HL-60/S4 (cell line): ENCODE results near the gene PTPRT.

Source experiments
- in situ Hi-C: fragments of 300-500 bp; cut with MboI; formaldehyde crosslinking; loops from 2 replicates; pipeline ENCODE4 v1.14.3; 2022; ENCODE audit warnings: low sequenced_read_pairs

PTPRT gene

DNA sequence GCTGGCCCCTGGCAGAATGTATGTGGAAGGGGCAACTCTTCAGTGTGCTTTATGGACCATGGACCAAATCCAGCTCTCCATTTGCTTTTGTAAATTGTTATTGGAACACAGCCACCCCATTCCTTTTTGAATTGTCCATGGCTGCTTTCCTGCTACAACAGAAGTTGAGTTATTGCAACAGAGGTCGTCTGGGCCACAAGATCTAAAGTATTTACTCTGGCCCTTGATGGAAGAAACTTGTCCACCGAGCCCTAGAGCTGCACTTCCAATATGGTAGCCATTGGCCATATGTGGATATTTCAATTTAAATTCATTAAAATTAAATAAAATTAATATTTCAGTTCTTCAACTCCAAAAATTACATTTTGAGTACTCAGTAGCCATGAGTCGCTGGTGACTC is 543.5 kb downstream of the PTPRT start:
- in situ Hi-C loops: no loop called here

GRCh38 chr20:42641886-42642285 is 547.8 kb downstream of the PTPRT start:
- in situ Hi-C loops: no loop called here

GRCh38 chr20:42639140-42639539 is 550.6 kb downstream of the PTPRT start:
- in situ Hi-C loops: no loop called here

DNA sequence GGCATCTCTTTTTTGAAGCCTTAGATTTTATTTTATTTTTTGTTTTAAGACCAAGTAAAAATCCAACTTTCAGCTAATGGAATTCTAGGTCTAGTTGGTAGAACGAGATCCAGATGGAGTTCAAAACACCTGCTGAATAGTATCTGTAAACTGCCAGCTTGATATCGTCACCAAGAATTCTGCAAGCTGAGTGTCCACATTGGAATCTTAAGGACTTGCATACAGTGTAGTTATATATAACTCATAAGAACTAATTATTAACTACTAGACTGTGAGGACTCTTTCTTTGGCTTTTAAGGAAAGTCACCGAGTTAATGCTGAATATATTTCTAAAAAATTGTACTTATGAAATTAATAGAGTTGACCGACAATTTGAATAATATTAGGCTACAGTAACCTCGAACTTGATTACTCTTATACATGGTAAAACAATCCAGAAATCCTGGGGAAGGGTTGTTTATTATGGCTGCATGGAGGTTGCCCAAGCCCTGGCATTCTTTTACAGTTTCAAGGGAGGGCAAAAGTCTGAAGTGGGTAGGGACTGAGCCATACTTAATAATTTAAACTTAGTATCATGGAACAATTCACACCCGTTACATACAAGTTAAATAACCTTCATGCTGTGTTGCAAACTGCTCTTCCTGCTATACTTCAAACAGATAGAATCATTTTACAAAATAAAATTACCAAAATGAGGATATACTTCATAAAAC is 553.9 kb downstream of the PTPRT start:
- in situ Hi-C loops: no loop called here

DNA sequence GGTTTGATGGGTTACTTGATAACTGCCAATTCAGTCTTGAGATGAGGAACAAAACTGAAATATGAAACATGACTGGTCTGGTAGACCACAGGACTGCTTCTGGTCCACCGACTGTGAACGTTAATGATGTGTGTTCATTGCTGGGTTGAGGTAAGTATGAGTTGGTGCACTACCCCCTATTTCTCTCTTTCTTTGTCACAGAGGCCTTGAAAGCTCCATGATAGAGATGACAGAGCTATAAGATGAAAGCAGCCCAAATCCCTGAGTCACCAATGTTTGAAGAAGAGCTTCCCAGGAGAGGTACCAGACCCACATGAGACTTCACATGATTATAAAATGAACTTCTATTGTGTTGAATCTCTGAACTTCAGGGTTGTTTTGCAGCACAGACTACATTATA is 555.5 kb downstream of the PTPRT start:
- in situ Hi-C loops: no loop called here

- in situ Hi-C loops: no loop called here
These were observed 561.0 kb downstream of the PTPRT start for GRCh38 chr20:42628683-42629082.

DNA sequence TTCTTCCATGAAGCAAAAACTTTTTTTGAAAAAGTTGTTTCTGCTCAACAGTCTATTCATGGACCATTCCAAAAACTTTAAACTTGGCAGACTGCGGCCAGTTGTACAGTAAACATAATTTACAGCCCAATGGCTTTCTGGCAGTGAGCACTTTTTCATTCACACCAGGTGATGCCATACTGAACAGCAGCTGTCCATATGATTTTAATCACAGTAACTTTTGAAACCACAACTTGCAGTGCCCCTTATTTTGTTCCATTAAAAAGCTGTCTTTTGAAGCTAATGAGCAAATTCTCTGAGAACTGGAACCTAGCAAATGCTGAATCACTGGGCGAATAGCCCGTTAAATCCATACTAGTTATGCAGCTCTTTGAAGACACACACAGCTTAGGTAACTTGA is 576.6 kb downstream of the PTPRT start:
- in situ Hi-C loops: no loop called here

DNA sequence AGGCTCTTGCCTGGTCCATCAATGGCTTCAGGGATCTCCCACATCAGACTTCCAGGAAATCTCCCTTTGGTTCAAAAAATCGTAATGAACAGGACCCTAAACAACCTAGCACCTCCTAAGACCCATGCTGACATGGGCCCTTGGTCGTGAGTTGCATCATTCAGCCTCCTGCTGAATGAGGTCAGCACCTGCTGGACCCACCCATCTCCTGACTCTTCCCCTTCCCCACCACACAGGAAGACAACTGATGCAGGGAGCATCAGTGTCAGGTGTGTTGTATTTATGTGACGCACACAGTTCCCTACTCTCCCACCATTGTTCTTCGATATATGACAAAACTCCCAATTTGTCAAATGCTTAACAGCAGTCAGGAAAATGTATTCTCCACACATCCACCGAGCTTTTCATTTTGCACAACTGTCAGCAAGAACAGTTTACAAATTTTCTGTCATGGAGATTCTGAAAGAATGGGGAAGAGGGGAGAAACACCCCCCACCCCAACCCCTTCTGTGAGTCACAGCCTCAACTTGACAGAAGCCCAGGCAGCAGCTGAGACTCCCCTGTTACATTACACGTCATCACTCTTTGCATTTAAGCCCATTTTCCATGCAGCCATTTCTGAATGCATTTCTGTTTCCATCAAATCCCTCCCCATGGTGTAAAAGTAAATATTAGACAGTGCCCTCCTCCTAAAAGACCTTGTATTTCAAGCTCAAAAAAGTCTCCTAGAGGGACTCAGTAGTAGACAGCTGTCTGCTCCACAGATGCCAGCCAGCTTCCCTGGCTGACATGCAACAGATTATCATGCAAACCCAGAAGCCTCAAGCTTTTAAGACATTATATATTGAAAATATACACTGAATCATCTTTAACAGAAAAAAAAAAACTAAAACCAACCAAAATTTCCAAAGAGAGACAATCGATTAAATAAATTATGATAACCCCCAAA is 577.5 kb downstream of the PTPRT start:
- in situ Hi-C loops: no loop called here

DNA sequence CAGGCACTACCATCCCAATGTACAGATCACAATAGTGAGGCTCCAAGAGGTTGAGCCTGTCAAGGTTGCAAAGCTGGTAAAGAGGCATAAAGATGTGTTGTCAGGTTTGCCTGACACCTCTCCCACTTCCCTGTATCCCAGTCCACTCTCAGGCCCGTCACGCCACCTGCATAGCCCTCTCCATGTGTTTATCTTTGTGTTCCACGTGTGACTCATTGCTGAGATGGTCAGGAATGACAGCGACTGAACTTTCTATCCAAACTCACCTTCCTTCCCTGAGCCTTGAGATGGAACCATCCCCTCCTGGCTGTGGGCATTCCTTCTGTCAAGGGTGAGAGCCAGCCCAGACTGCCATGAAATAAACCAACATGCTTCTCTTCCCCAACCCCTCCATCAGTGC is 578.3 kb downstream of the PTPRT start:
- in situ Hi-C loops: no loop called here

DNA sequence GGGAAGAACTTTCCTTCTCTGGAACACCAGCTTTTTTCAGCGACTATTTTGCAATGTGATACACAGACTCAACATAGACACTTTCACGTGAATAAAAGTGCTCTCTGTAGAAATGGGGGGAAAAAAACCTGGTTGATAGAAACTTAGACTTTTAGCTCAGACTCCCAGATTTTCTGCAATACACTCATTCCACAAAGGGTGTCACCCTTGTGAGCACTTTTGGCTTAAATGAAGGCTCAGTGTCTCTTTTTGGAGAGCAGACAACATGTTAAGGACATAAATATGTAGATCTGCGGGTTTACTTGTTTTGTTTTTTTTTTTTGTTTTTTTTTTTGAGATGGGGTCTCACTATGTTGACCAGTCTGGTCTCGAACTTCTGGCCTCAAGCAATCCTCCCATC is 579.6 kb downstream of the PTPRT start:
- in situ Hi-C loops: no loop called here

- in situ Hi-C loops: no loop called here
These were observed 580.1 kb downstream of the PTPRT start for GRCh38 chr20:42609618-42610017.

DNA sequence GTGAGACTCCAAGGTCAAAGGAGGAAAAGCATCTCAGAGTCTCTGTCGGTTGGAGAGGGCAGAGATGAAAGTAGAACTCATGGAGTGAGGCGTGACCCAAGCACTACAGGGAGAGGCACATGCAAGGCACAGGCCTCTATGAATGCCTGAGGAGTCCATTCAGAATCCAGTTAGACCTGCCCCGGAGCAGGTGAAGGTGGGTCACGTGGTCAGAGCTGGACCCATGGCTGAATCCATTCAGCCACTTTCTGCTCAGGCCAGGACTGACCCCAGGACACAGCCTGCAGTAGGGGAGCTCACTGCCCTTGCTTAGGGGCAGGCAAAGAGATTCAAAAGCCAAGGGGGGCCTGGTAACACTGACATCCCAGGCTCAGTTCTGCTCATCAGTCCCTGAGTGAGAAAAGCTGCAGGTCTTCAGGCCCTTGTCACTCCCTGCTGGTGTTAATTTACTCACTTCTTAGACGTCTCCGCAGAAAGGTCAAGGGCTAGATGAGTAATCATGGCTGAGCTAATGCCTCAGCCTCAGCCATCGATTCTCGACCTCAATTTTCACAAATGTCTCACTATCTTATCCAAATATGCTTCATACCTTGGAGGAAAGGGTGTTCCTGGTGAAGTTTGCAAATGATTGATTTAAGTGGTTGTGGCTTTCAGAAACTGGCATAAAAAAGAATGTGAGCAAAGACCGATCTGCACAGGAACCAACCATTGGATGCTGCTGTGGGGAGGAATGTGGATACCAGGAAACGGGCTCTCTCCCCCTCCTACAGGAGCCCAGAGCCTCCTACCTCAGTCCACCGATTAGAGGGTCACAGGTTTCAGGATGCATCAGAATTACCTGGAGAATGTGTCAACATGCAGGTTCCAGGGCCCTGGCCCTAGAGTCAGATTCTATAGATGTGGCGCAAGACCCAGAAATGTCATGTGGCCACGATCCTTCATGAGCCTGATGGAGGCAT is 584.4 kb downstream of the PTPRT start:
- in situ Hi-C loops: no loop called here

DNA sequence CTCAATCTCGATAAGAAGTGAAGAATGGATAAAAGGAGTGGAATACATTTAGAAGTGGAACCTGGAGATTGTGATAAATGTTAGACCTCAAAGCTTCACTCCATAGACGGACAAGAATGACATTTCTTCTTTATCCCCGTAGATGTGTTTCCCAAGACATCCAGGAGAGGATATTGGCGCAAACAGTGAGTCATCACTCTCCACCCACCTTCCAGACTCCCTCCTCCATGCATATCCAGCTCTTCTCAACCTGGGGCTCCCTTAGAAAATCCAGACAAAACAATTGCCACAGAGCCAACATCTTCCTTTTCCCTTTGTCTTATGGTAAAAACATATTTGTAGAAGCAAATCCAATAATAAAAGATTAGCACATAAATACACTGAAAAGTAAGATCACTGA is 586.1 kb downstream of the PTPRT start:
- in situ Hi-C loops: no loop called here

DNA sequence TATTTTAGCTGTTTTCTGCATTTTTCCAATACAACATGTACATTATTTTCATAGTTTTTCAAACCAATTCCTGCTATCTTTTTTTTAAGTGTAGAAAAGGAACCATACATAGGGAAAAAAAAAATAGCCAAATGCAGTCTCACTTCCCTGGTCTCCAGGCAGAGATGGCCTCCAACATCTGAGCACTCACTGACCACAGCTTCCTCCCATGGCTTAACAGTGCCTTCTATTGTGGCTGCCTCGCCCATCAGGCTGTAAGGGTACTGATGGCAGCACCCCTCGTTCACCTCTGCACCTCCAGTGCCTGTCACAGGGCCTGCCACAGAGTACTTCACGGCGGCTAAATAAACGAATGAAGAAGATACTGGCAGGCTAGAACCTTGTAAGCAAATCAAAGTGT is 591.1 kb downstream of the PTPRT start:
- in situ Hi-C loops: no loop called here

- in situ Hi-C loops: no loop called here
These were observed 594.1 kb downstream of the PTPRT start for GRCh38 chr20:42595625-42596024.

GRCh38 chr20:42594659-42595058 is 595.0 kb downstream of the PTPRT start:
- in situ Hi-C loops: no loop called here

DNA sequence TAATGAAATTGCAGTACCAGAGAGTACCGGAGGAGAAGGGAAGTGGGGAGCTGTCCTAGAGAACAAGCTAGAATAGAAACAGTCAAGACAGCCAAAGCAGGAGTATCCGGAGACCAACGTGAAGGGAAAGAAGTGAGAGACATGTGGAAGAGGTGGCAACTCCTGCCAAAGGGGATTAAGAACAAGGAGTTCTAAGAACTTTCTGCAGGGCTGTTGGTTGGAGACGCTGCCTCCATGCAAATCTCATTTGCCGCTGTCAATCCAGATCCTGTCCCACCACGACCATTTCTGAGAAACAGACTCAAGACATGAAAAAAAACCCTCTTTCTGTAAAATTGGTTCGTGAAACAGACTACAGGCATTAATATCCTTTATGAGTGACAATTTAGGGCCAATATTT is 595.7 kb downstream of the PTPRT start:
- in situ Hi-C loops: no loop called here

GRCh38 chr20:42589976-42590639 is 599.6 kb downstream of the PTPRT start:
- in situ Hi-C loops: no loop called here

DNA sequence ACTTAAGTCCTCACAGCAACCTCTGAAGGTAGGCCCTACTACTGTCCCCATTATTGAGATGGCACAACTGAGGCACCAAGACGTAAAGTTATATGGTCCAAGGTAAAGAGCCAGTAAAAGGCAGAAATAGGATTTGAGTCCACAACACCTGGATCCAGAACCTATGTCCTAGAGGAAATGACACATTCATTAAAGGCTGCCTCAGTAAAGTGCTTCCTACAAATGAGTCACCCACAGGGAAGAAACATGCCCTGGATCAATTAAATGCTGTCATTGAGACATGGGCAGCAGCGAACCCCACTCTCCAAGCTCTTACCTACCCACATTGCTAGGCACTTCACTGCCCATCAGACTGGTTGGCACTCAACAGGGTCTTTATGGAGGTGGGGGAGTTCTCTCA is 600.9 kb downstream of the PTPRT start:
- in situ Hi-C loops: no loop called here

DNA sequence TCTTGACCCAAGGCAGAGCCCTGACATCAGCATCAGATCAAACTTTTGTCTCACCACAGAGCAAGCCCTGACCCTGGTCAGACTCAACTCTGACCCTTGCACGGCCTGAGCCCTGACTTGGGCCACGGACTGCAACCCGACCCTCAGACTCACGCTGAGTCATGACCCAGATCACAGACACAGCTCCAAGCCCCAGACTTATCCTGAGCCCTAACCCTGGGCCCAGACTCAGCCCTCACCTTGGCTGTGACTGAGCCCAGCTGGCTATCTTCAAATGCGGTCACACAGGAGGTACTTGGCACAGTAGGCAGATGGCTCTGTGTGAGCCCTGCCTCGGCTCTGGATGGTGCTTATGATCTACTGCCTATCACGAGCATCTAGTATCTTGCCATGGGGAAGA is 602.3 kb downstream of the PTPRT start:
- in situ Hi-C loops: no loop called here

DNA sequence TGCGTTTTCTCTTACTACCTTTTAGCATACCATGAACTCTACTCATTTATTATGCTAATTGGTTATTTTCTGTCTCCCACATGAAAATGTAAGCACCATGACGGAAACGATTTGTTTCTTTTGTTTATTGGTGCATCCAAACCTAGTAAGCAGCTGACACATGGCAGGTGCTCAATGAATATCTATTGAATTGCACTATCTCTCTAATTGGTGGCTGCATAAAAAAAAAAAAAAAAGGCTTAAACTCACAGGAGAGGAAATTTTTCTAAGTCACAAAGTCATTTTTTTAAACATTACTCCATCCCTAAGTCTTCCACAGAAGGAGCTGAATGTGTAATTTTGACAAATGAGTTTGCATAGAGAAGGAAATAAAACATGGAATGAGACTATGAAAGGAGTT is 608.4 kb downstream of the PTPRT start:
- in situ Hi-C loops: no loop called here
